Activated CD4-positive, alpha-beta T cell treated with anti-CD3 and anti-CD28 coated beads for 36 hours (primary cell): ENCODE results near the gene PPP6R2. TPM values are rescaled to one million over a fixed set of nuclear protein-coding genes. Genes with fewer than 3 reads are reported as not detected.

Experiments
- ATAC-seq: fragments of 200-7000 bp; cut with Tn5 transposase; one replicate; pipeline ENCODE4 v1.10.0; 2021; ENCODE audit warnings: mild to moderate bottlenecking, moderate library complexity
- CTCF ChIA-PET: fragments of 350-600 bp; sonication (Branson Sonifier 250); formaldehyde crosslinking; loops from one replicate; lab custom pipeline; 2021; ENCODE audit warnings: antibody characterized with exemption; lab: Charles Lee
- POLR2A ChIA-PET: fragments of 350-600 bp; sonication (Branson Sonifier 250); formaldehyde crosslinking; loops from one replicate; lab custom pipeline; 2021; ENCODE audit warnings: antibody characterized with exemption, inconsistent platforms; lab: Charles Lee
- DNase-seq: peaks from one replicate; pipeline ENCODE4 v3.0.0-alpha.2; 2020
- H3K27ac Mint-ChIP-seq: one replicate; pipeline ENCODE4 v1.8.0; 2021; ENCODE audit warnings: mixed read lengths
- H3K27me3 Mint-ChIP-seq: one replicate; pipeline ENCODE4 v1.8.0; 2021; ENCODE audit warnings: mixed read lengths
- H3K36me3 Mint-ChIP-seq: one replicate; pipeline ENCODE4 v1.8.0; 2021; ENCODE audit warnings: low read depth, mixed read lengths
- H3K4me1 Mint-ChIP-seq: one replicate; pipeline ENCODE4 v1.8.0; 2021; ENCODE audit warnings: mixed read lengths
- H3K4me3 Mint-ChIP-seq: one replicate; pipeline ENCODE4 v1.8.0; 2021; ENCODE audit warnings: mild to moderate bottlenecking, moderate library complexity, mixed read lengths
- H3K9me3 Mint-ChIP-seq: one replicate; pipeline ENCODE4 v1.8.0; 2021; ENCODE audit warnings: low read depth, mixed read lengths
- intact Hi-C, 2 experiments: fragments of 100-400 bp; cut with DNase I in 1 of 2; cut with micrococcal nuclease in 1 of 2; formaldehyde crosslinking; loops; one replicate each; pipeline versions ENCODE4 v1.14.2 to v1.15.1; 2022 to 2024; cut with DNase I, micrococcal nuclease
- total RNA-seq, 2 experiments: library from RNA; stranded (reverse); gene quantifications; one replicate each; pipeline ENCODE4 v1.2.3, GENCODE V29; 2021

The PPP6R2 gene
- total RNA-seq, 2 experiments from 2014 or later, result 37.3 to 39.5 TPM

DNA sequence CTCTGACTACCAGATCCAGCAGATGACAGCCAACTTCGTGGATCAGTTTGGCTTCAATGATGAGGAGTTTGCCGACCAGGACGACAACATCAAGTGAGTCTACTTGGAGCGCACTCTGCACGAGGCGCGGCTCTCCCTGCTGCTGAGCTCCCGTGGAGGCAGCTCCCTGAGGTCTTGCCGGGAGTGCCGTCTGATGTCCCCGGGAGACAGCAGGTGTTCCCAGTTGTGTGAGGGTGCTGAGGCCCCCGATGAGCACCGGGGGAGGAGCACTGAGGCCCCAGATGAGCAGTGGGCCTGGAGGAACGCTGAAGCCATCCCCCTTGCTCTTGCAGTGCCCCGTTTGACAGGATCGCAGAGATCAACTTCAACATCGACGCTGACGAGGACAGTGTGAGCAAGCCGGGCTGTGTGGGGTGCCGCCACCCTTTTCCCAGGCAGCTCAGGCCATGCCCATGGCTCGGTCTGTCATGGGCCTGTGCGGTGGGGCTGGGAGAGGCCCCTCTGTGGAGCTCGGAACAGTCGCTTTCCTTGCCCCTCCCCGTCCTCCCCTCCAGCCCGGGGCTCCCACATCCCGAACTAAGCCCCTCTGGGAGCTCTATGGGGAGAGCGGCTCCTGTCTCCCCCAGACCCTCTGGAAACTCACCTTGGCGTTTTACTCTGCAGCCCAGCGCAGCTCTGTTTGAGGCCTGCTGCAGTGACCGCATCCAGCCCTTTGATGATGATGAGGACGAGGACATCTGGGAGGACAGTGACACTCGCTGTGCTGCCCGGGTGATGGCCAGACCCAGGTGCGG, 94.6 kb downstream of the PPP6R2 start:
- Mint-ChIP-seq H3K4me3 (no peak overlapping the region), H3K36me3 (peaks cover 4% of the 10 kb centered on the region), H3K4me1 (no peaks in the 10 kb centered on the region), H3K27me3 (no peaks in the 10 kb centered on the region), H3K9me3 (no peaks in the 10 kb centered on the region), H3K27ac (no peak overlapping the region)
- ChIA-PET CTCF (interaction anchor here (1.0 kb wide), 1 partner anchor 182 kb away, joined by 3 read pairs; no protein-coding TSS in a partner anchor), POLR2A (no interaction called here)
- DNase-seq, result no peak
- intact Hi-C loops, result no loop called here
- no peak for ATAC-seq

DNA sequence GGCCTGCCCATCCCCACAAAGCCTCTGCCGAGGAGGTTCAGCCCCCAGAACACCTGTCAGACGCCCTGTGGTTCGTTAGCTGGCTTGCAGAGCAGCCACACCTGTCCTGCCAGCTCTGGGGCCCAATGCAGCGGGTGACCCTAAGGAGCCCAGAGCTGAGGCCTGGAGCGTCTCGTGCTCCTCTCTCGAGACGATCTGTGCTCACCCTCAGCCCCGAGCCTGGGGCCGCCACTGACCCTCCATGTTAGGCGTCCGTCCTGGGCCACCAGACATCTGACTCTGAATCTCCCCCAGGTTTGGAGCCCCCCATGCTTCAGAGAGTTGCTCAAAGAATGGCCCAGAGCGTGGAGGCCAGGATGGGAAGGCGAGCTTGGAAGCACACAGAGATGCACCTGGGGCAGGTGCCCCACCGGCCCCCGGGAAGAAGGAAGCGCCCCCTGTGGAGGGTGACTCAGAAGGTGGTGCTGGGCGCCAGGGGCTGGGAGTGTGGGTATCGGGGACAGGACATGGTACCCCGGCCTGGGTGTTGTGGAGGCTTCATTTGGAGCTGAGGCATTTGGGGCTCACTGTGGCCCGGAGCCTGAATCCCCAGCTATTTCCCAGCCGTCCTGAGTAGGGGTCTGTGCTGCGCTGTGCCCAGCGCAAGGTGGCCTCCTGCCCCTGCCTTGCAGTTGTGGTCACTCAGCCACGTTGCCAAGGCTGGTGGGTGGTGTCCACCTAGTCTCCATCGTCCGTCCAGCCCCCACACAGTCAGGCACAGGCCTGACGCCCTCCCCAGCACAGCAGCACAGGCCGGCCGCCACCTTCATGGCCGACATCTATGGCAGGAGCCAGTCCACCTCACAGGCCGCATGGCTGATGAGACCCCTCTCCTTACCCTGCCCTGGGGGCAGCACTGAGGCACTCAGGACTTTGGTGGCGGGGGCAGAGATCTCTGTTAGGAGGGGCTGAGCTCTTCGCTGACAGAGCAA, 95.5 kb downstream of the PPP6R2 start:
- Mint-ChIP-seq H3K36me3 (peaks cover 8% of the 10 kb centered on the region), H3K27me3 (no peaks in the 10 kb centered on the region), H3K4me3 (no peak overlapping the region), H3K9me3 (no peaks in the 10 kb centered on the region), H3K4me1 (no peaks in the 10 kb centered on the region), H3K27ac (no peak overlapping the region)
- intact Hi-C loops, result no loop called here
- ChIA-PET CTCF (interaction anchor here (1.0 kb wide), 1 partner anchor 181 kb away, joined by 3 read pairs; no protein-coding TSS in a partner anchor), POLR2A (interaction anchor here (0.6 kb wide), 1 partner anchor 14 kb away, joined by 3 read pairs; no protein-coding TSS in a partner anchor)
- no peak for DNase-seq
- no peak for ATAC-seq

DNA sequence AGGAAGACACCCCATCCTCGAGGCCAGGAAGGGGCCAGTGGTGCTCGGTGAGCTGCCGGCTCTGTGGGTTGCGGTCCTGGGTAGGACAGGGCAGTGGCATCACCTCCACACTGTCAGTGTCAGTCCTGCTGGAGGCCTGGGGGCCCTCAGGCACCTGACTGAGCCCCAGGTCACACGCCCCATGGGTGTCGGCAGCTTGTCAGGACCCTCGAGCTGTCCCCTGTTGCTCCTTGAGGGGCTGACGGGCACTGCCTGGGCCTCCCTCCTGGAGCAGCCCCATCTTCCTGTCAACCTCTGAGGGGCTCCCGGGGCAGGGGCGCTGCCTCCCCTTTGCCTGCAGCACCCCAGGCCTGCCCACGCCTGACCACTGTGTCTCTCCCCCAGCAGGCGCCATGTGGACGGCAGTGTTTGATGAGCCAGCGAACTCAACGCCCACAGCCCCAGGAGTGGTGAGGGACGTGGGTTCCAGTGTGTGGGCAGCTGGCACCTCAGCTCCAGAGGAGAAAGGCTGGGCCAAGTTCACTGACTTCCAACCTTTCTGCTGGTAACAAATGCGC, 96.3 kb downstream of the PPP6R2 start:
- ChIA-PET CTCF (no interaction called here), POLR2A (interaction anchor here (0.6 kb wide), 1 partner anchor 13 kb away, joined by 3 read pairs; no protein-coding TSS in a partner anchor)
- ATAC-seq (no peak), DNase-seq (no peak)
- H3K9me3 Mint-ChIP-seq, result no peaks in the 10 kb centered on the region
- H3K27ac Mint-ChIP-seq, result no peak overlapping the region
- no peak overlapping the region for H3K4me3 Mint-ChIP-seq
- peaks cover 8% of the 10 kb centered on the region for H3K36me3 Mint-ChIP-seq
- H3K27me3 Mint-ChIP-seq, result no peaks in the 10 kb centered on the region
- intact Hi-C loops, result no loop called here
- no peaks in the 10 kb centered on the region for H3K4me1 Mint-ChIP-seq

DNA sequence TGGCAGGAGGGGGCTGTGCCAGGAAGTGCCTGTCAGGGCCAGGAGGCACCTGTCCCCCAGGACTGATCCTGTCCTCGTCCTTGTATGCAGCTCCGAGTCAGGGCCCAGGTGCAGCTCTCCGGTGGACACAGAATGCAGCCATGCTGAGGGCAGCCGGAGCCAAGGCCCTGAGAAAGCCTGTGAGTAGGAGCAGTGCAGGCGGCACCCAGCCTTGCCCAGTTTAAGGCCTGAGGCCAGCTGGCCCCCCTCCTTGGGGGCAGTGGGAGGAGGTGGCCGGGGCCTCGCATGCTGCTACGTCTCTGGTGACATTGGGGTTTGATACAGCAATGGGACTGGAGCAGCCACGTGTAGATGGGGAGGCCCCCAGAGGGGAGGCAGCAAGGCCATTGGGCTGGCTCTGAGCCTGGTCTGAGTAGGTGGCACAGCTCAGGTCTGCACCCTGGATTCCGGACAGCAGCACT, 96.8 kb downstream of the PPP6R2 start:
- Mint-ChIP-seq H3K4me3 (no peak overlapping the region), H3K27me3 (no peaks in the 10 kb centered on the region), H3K27ac (no peak overlapping the region), H3K36me3 (peaks cover 8% of the 10 kb centered on the region), H3K4me1 (peaks cover under 1% of the 10 kb centered on the region), H3K9me3 (no peaks in the 10 kb centered on the region)
- intact Hi-C loops, result no loop called here
- ChIA-PET CTCF (no interaction called here), POLR2A (no interaction called here)
- no peak for DNase-seq
- ATAC-seq, result no peak

GRCh38 chr22:50440544-50441249, 97.6 kb downstream of the PPP6R2 start:
- intact Hi-C loops, result no loop called here
- ChIA-PET POLR2A (no interaction called here), CTCF (no interaction called here)
- Mint-ChIP-seq H3K4me3 (no peak overlapping the region), H3K27me3 (no peaks in the 10 kb centered on the region), H3K36me3 (peaks cover 9% of the 10 kb centered on the region), H3K27ac (no peak overlapping the region), H3K9me3 (no peaks in the 10 kb centered on the region), H3K4me1 (peaks cover 8% of the 10 kb centered on the region)
- no peak for ATAC-seq
- no peak for DNase-seq

- no peak for ATAC-seq
- Mint-ChIP-seq H3K27me3 (no peaks in the 10 kb centered on the region), H3K36me3 (peaks cover 12% of the 10 kb centered on the region), H3K4me1 (peaks cover 10% of the 10 kb centered on the region), H3K27ac (no peak overlapping the region), H3K4me3 (no peak overlapping the region), H3K9me3 (no peaks in the 10 kb centered on the region)
- POLR2A ChIA-PET, result no interaction called here
- DNase-seq, result no peak
- intact Hi-C loops, result no loop called here
- CTCF ChIA-PET, result interaction anchor here (0.7 kb wide), 1 partner anchor 189 kb away, joined by 4 read pairs; no protein-coding TSS in a partner anchor
These were observed 98.4 kb downstream of the PPP6R2 start for GRCh38 chr22:50441428-50441993.

DNA sequence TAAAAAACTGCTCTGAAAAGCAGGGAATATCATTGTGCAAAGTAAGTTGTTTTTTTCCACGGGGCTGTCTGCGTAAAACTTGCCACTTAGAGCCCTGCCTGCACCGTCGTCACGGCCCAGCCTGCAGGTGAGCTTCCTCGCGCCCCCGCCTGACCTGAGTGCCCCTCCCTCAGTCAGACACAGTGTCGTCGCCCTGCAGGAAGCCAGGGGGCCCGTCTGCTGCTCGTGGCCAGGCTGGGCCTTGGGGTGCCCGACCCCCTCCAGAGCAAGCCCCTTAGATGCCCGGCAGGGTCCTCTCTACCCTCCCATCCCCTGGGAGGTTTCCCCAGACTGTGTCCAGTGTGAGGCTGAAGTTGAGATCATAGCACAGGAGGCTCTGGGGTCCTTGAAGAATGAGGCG, 100.1 kb downstream of the PPP6R2 start:
- intact Hi-C loops, result no loop called here

DNA sequence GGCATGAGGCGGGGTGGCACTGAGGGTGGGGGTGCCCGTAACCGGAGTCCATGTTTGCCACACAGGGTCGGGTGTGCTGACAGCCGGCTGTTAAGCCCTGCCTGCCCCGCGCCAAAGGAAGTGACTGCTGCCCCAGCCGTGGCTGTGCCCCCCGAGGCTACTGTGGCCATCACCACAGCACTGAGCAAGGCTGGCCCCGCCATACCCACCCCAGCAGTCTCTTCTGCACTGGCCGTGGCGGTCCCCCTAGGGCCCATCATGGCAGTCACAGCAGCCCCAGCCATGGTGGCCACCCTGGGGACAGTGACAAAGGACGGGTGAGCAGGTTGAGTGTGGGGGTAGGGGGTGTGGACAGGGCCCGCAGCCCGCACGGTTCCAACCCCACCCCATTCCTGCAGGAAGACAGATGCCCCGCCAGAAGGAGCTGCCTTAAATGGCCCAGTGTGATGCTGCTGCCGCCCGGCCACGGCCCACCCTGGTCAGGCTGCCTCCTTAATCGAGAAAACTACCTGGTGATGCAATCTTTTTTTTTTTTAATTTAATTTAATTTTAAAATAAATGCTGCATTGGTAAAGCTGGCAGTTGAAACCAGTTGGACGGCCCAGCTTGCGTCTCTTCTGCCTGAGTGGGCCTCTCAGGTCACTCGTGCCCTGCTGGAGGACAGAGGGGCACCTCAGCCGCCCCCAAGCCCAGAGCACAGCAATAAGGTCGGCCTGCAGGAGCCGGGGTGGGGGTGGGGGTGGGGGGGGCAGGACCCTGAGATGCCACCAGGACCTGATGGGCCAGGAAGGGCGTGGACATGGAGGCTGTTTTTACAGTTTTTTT, 100.9 kb downstream of the PPP6R2 start:
- H3K4me1 Mint-ChIP-seq, result peaks cover 10% of the 10 kb centered on the region
- no peak overlapping the region for H3K4me3 Mint-ChIP-seq
- H3K27me3 Mint-ChIP-seq, result no peaks in the 10 kb centered on the region
- intact Hi-C loops, result no loop called here
- no peak overlapping the region for H3K27ac Mint-ChIP-seq
- no peak for ATAC-seq
- no peaks in the 10 kb centered on the region for H3K9me3 Mint-ChIP-seq
- peaks cover 15% of the 10 kb centered on the region for H3K36me3 Mint-ChIP-seq
- ChIA-PET POLR2A (no interaction called here), CTCF (no interaction called here)
- no peak for DNase-seq

More for the DNA sequence above, 100.1 kb downstream of the PPP6R2 start:
- Mint-ChIP-seq H3K4me3 (no peak overlapping the region), H3K36me3 (peaks cover 12% of the 10 kb centered on the region), H3K9me3 (no peaks in the 10 kb centered on the region), H3K27me3 (no peaks in the 10 kb centered on the region), H3K27ac (peak overlapping the region; percentile 10), H3K4me1 (peaks cover 10% of the 10 kb centered on the region)
- ChIA-PET CTCF (no interaction called here), POLR2A (no interaction called here)
- ATAC-seq (no peak), DNase-seq (no peak)

GRCh38 chr22:50444663-50445062, 101.5 kb downstream of the PPP6R2 start:
- DNase-seq, result no peak
- Mint-ChIP-seq H3K4me1 (peaks cover 10% of the 10 kb centered on the region), H3K27ac (no peak overlapping the region), H3K9me3 (no peaks in the 10 kb centered on the region), H3K36me3 (peaks cover 18% of the 10 kb centered on the region), H3K4me3 (no peak overlapping the region), H3K27me3 (no peaks in the 10 kb centered on the region)
- ChIA-PET CTCF (interaction anchor here (0.5 to 1.1 kb wide), 2 partner anchors 12 to 28 kb away, joined by 3 read pairs; no protein-coding TSS in a partner anchor), POLR2A (no interaction called here)
- no peak for ATAC-seq
- intact Hi-C loops, result no loop called here
